ENCODE measurements around the gene CCDC160. TPM values are rescaled to one million over a fixed set of nuclear protein-coding genes. Genes with fewer than 3 reads are reported as not detected.

Gene CCDC160
- total and polyA plus RNA-seq, 2 of the 8 experiments (the other 6 are each of a cell fraction or from before 2014, with no cell fraction given), result 0.92 to 2.6 TPM

GRCh38 chrX:134240209-134240608 lies 3.2 kb downstream of the CCDC160 start:
- peaks cover 2 to 16% (median 7%) of the 10 kb centered on the region in 4 experiments; a peak in 4 of 7 replicates for H3K4me1 ChIP-seq (replicated peaks in 1 of 4; ENCODE audit: control insufficient read depth in 3 of 4, insufficient read depth in 4 of 4, low read length in 3 of 4)
- no peak overlapping the region for H2BK120ac ChIP-seq (replicated peaks; ENCODE audit: low read depth, low read length)
- H2BK20ac ChIP-seq (ENCODE audit: low read length), result no peak overlapping the region
- H3K4me2 ChIP-seq (ENCODE audit: insufficient read depth in 1 of 2, low read depth in 2 of 2, low read length in 2 of 2), result peak overlapping the region in 1 of 2 experiments; percentile 34; a peak in 1 of 4 replicates
- no peaks in the 10 kb centered on the region for H3K27me3 ChIP-seq (replicated peaks in 1 of 4; ENCODE audit: control insufficient read depth in 3 of 4, extremely low read depth in 1 of 4, insufficient read depth in 3 of 4, low read length in 3 of 4)
- TF ChIP-seq SUZ12 (IDR thresholded peaks at IDR 0.05; ENCODE audit: low read length) (no peak), SAP30 (IDR thresholded peaks at IDR 0.05; ENCODE audit: insufficient read depth, insufficient replicate concordance, low read length) (no peak), BRCA1 (IDR thresholded peaks at IDR 0.05; ENCODE audit: low read depth, low read length) (no peak), MAX (IDR thresholded peaks at IDR 0.05) (no peak), KDM4A (IDR thresholded peaks at IDR 0.05; ENCODE audit: low read depth, low read length, severe bottlenecking) (no peak)
- no peaks in the 10 kb centered on the region for H4K20me1 ChIP-seq (replicated peaks in 1 of 2; ENCODE audit: control insufficient read depth in 1 of 2, insufficient read depth in 2 of 2, low read length in 2 of 2)
- no peak overlapping the region for H4K91ac ChIP-seq (replicated peaks; ENCODE audit: insufficient read length, low read length)
- H3K79me1 ChIP-seq (ENCODE audit: low read depth, low read length), result no peaks in the 10 kb centered on the region
- no peak overlapping the region for H2AFZ ChIP-seq (ENCODE audit: low read length)
- H3K23ac ChIP-seq (ENCODE audit: insufficient read length), result no peak overlapping the region
- no peaks in the 10 kb centered on the region for H3K9me3 ChIP-seq (ENCODE audit: insufficient read depth in 2 of 2, low read depth in 1 of 2, low read length in 1 of 2)
- H3K23me2 ChIP-seq (ENCODE audit: low read depth, low read length), result 0 out of 2 replicates have a peak, but pooled peaks cover 4% of the 10 kb centered on the region
- POLR2A ChIA-PET (ENCODE audit: partially characterized antibody), result no interaction called here
- no peak for FAIRE-seq
- CTCF ChIA-PET (ENCODE audit: partially characterized antibody), result no interaction called here
- no peak overlapping the region for H2BK12ac ChIP-seq (ENCODE audit: low read depth, low read length)
- H3K9ac ChIP-seq (replicated peaks in 1 of 4; ENCODE audit: extremely low read depth in 1 of 4, low read depth in 3 of 4, low read length in 3 of 4), result no peak overlapping the region
- H2AK5ac ChIP-seq (ENCODE audit: low read depth, low read length), result no peak overlapping the region
- peaks cover 0 to 5% (median 0%) of the 10 kb centered on the region in 4 experiments; a peak in 2 of 8 replicates for H3K36me3 ChIP-seq (ENCODE audit: control insufficient read depth in 2 of 4, insufficient read depth in 4 of 4, low read length in 3 of 4)
- no peak overlapping the region for H4K8ac ChIP-seq (ENCODE audit: extremely low read depth, insufficient read depth, low read length)
- no peak overlapping the region for H3K4me3 ChIP-seq (ENCODE audit: extremely low read depth in 1 of 4, insufficient read depth in 2 of 4, low read depth in 3 of 4, low read length in 4 of 4)
- no peak overlapping the region for H3K14ac ChIP-seq (ENCODE audit: insufficient read length)
- H3K79me2 ChIP-seq (ENCODE audit: control insufficient read depth in 1 of 2, insufficient read depth in 2 of 2, low read length in 2 of 2), result no peaks in the 10 kb centered on the region
- H2BK5ac ChIP-seq (ENCODE audit: low read depth, low read length), result no peak overlapping the region
- 18% methylated on average over 2 of the region's 2 CpGs; no CpG with 5 or more reads in 1 of the 2 experiments for WGBS, 2 experiments (ENCODE audit: extremely low coverage in 1 of 2, insufficient coverage in 1 of 2, insufficient read length in 1 of 2, insufficient replicate concordance in 2 of 2, low coverage in 1 of 2, low lambda C conversion rate in 2 of 2, missing lambda C conversion rate in 1 of 2)
- H2BK15ac ChIP-seq (ENCODE audit: low read length), result no peak overlapping the region
- H3K56ac ChIP-seq (replicated peaks; ENCODE audit: insufficient read length, low read depth, low read length), result no peak overlapping the region
- no peak overlapping the region for H3K18ac ChIP-seq (ENCODE audit: extremely low read depth, low read length)
- H3K27ac ChIP-seq (ENCODE audit: low read depth, low read length), result no peak overlapping the region
- no peak overlapping the region for H4K5ac ChIP-seq (ENCODE audit: insufficient read length, low read depth, low read length)
- no peak for DNase-seq (ENCODE audit: low read depth in 1 of 2, low spot score in 2 of 2)
- H3K4ac ChIP-seq (replicated peaks; ENCODE audit: insufficient read length, low read depth, low read length), result no peak overlapping the region

Data from H1 (cell line).